HEK293 (cell line): Measurements from ENCODE around the gene CACNA1C.

Source experiments
- CTCF ChIA-PET: fragments of 350-600 bp; formaldehyde crosslinking; extraction: SDS; loops from one replicate; lab custom pipeline; 2021; ENCODE audit warnings: antibody characterized with exemption; lab: Yijun Ruan, JAX
- POLR2A ChIA-PET: fragments of 300-600 bp; formaldehyde crosslinking; extraction: SDS; loops from one replicate; lab custom pipeline; 2020; ENCODE audit warnings: antibody characterized with exemption, inconsistent platforms; lab: Yijun Ruan, JAX
- H3K27ac ChIP-seq: fragments of 200-500 bp; sonication (Bioruptor generic); 2 replicates; pipeline ENCODE4 v1.5.1; 2014; ENCODE audit warnings: low read depth, low read length, control low read depth, inconsistent platforms; ENCODE audit errors: extremely low read depth
- H3K36me3 ChIP-seq, 2 experiments: fragments of 200-500 bp in 1 of 2; sonication (Bioruptor generic) in 1 of 2; 1 replicate in 1 of 2; 2 replicates in 1 of 2; pipeline ENCODE4 v1.5.1; 2014 to 2017; ENCODE audit warnings: inconsistent platforms in 2 of 2, low read length in 2 of 2; ENCODE audit not compliant: control insufficient read depth in 2 of 2, insufficient read depth in 1 of 2
- H3K4me1 ChIP-seq: fragments of 200-500 bp; sonication (Bioruptor generic); 2 replicates; pipeline ENCODE4 v1.5.1; 2014; ENCODE audit warnings: mild to moderate bottlenecking, low read length, inconsistent platforms; ENCODE audit not compliant: control insufficient read depth, insufficient read depth
- H3K4me3 ChIP-seq: 2 replicates; pipeline ENCODE4 v1.5.1; 2011; ENCODE audit warnings: low read depth, mild to moderate bottlenecking, control low read depth, low read length, moderate library complexity
- H3K9me3 ChIP-seq: fragments of 200-500 bp; sonication (Bioruptor generic); 2 replicates; pipeline ENCODE4 v1.5.1; 2014; ENCODE audit warnings: low read depth, low read length, inconsistent platforms; ENCODE audit not compliant: control insufficient read depth, insufficient read depth
- FEZF1 ChIP-seq: fragments of 450-650 bp; formaldehyde crosslinking; IDR thresholded peaks from 2 replicates; pipeline ENCODE4 v1.5.1; 2016; ENCODE audit warnings: missing biosample characterization, missing genetic modification characterization
- PRDM1 ChIP-seq: fragments of 450-650 bp; formaldehyde crosslinking; IDR thresholded peaks from 2 replicates; pipeline ENCODE4; 2016; ENCODE audit warnings: missing biosample characterization, missing genetic modification characterization
- ZBTB21 ChIP-seq: fragments of 450-650 bp; formaldehyde crosslinking; IDR thresholded peaks from 2 replicates; pipeline ENCODE4 v1.5.1; 2017; ENCODE audit warnings: missing biosample characterization, missing genetic modification characterization
- ZBTB7A ChIP-seq: fragments of 450-650 bp; formaldehyde crosslinking; IDR thresholded peaks from 2 replicates; pipeline ENCODE4 v1.5.1; 2016; ENCODE audit warnings: low read depth, missing biosample characterization, missing genetic modification characterization
- ZIC2 ChIP-seq: fragments of 450-650 bp; formaldehyde crosslinking; IDR thresholded peaks from 2 replicates; pipeline ENCODE4 v1.5.1; 2016; ENCODE audit warnings: missing biosample characterization, missing genetic modification characterization
- ZNF169 ChIP-seq: fragments of 450-650 bp; formaldehyde crosslinking; IDR thresholded peaks from 2 replicates; pipeline ENCODE4 v1.5.1; 2016; ENCODE audit warnings: missing biosample characterization, missing genetic modification characterization
- ZNF266 ChIP-seq: fragments of 450-650 bp; formaldehyde crosslinking; IDR thresholded peaks from 2 replicates; pipeline ENCODE4 v1.5.1; 2016; ENCODE audit warnings: missing biosample characterization, missing genetic modification characterization, low read depth
- ZNF324 ChIP-seq: fragments of 450-650 bp; formaldehyde crosslinking; IDR thresholded peaks from 2 replicates; pipeline ENCODE4 v1.5.1; 2016; ENCODE audit warnings: missing biosample characterization, missing genetic modification characterization
- ZNF426 ChIP-seq: fragments of 450-650 bp; formaldehyde crosslinking; IDR thresholded peaks from 2 replicates; pipeline ENCODE4 v1.5.1; 2017; ENCODE audit warnings: missing biosample characterization, missing genetic modification characterization, mild to moderate bottlenecking, inconsistent platforms, moderate library complexity
- ZNF473 ChIP-seq: fragments of 450-650 bp; formaldehyde crosslinking; IDR thresholded peaks from 2 replicates; pipeline ENCODE4 v1.5.1; 2017; ENCODE audit warnings: missing biosample characterization, missing genetic modification characterization
- ZNF501 ChIP-seq: fragments of 450-650 bp; formaldehyde crosslinking; IDR thresholded peaks from 2 replicates; pipeline ENCODE4 v1.5.1; 2016; ENCODE audit warnings: missing biosample characterization, missing genetic modification characterization
- ZNF560 ChIP-seq: fragments of 450-650 bp; formaldehyde crosslinking; IDR thresholded peaks from 2 replicates; pipeline ENCODE4 v1.5.1; 2017; ENCODE audit warnings: missing biosample characterization, missing genetic modification characterization, borderline replicate concordance
- ZNF621 ChIP-seq: fragments of 450-650 bp; formaldehyde crosslinking; IDR thresholded peaks from 2 replicates; pipeline ENCODE4 v1.5.1; 2017; ENCODE audit warnings: missing biosample characterization, missing genetic modification characterization
- ZNF660 ChIP-seq: fragments of 450-650 bp; IDR thresholded peaks from 2 replicates; pipeline ENCODE4 v1.5.1; 2018; ENCODE audit warnings: missing biosample characterization, mild to moderate bottlenecking, missing genetic modification characterization
- ZNF791 ChIP-seq: fragments of 450-650 bp; formaldehyde crosslinking; IDR thresholded peaks from 2 replicates; pipeline ENCODE4 v1.5.1; 2016; ENCODE audit warnings: missing biosample characterization, missing genetic modification characterization
- ZNF830 ChIP-seq: fragments of 450-650 bp; IDR thresholded peaks from 2 replicates; pipeline ENCODE4 v1.5.0; 2018; ENCODE audit warnings: missing biosample characterization, missing genetic modification characterization, low read depth, mild to moderate bottlenecking, moderate library complexity
- TF ChIP-seq, protein P1 (sequence below): fragments of 450-650 bp; formaldehyde crosslinking; IDR thresholded peaks from 2 replicates; pipeline ENCODE4 v1.5.0; 2017; ENCODE audit warnings: missing biosample characterization, missing genetic modification characterization, borderline replicate concordance
- TF ChIP-seq, protein P2 (sequence below): fragments of 450-650 bp; formaldehyde crosslinking; IDR thresholded peaks from 2 replicates; pipeline ENCODE4 v1.5.1; 2016; ENCODE audit warnings: missing biosample characterization, missing genetic modification characterization
- TF ChIP-seq, protein P3 (sequence below): fragments of 450-650 bp; formaldehyde crosslinking; IDR thresholded peaks from 2 replicates; pipeline ENCODE4 v1.5.1; 2016; ENCODE audit warnings: missing biosample characterization, missing genetic modification characterization
- TF ChIP-seq, protein P4 (sequence below): fragments of 450-650 bp; formaldehyde crosslinking; IDR thresholded peaks from 2 replicates; pipeline ENCODE4 v1.5.1; 2016; ENCODE audit warnings: missing biosample characterization, missing genetic modification characterization
- TF ChIP-seq, protein P5 (sequence below): fragments of 450-650 bp; formaldehyde crosslinking; IDR thresholded peaks from 2 replicates; pipeline ENCODE4 v1.5.1; 2016; ENCODE audit warnings: missing biosample characterization, missing genetic modification characterization
- TF ChIP-seq, protein P6 (sequence below): fragments of 450-650 bp; formaldehyde crosslinking; IDR thresholded peaks from 2 replicates; pipeline ENCODE4 v1.5.1; 2017; ENCODE audit warnings: missing biosample characterization, missing genetic modification characterization

Gene CACNA1C

DNA sequence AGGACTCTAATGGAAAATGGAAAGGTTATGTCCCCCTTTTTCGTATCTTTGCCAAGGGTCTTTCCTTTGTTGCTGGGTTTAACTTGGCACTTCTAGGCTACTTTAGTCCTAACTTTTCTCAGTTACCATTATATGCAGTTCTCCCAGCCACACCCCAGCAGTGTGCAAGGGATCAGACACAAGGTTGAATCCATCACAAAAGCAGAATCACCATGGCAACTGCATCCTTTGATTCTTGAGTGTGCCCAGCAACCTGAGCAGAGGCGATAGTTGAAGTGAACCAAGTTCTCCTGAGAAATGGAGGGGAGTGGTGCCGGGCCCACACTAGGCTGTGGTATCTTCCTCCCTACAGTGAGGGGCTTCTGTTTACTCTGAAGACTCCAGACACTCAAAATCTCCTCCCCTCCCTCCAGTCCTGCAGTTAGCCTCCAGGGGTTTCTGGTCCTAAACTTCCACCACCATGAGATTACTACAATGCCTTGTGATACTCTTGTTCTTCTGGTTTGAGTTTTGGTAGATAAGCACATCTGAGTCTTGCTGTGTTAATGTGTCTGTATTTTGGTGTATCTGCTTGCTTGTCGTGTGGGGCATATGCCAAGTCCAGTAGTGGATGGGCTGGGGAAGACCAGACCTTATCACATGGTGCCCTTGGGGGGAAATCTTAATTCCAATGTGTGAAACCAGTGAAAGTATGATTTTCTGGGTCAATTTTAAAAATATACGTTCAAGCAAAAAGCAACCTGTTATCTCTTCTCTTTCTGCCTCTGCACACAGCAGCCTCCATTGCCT is 183.9 kb downstream of the CACNA1C start:
- Histone ChIP-seq H3K9me3 (no peaks in the 10 kb centered on the region), H3K36me3 (no peaks in the 10 kb centered on the region), H3K27ac (no peak overlapping the region), H3K4me3 (no peak overlapping the region), H3K4me1 (no peaks in the 10 kb centered on the region)
- ChIA-PET POLR2A (no interaction called here), CTCF (interaction anchor here (0.7 kb wide), 1 partner anchor 34 kb away, joined by 3 read pairs; no protein-coding TSS in a partner anchor)
- TF ChIP-seq ZNF473 (tag by site-specific recombination), result no peak
- no peak for TF ChIP-seq ZNF791 (tag by site-specific recombination)
- TF ChIP-seq ZNF830, result no peak
- no peak for TF ChIP-seq ZNF169 (tag by site-specific recombination)
- TF ChIP-seq ZNF660 (tag by site-specific recombination), result no peak
- no peak for TF ChIP-seq ZBTB21 (tag by site-specific recombination)
- no peak for TF ChIP-seq ZNF266
- TF ChIP-seq, protein P1, sequence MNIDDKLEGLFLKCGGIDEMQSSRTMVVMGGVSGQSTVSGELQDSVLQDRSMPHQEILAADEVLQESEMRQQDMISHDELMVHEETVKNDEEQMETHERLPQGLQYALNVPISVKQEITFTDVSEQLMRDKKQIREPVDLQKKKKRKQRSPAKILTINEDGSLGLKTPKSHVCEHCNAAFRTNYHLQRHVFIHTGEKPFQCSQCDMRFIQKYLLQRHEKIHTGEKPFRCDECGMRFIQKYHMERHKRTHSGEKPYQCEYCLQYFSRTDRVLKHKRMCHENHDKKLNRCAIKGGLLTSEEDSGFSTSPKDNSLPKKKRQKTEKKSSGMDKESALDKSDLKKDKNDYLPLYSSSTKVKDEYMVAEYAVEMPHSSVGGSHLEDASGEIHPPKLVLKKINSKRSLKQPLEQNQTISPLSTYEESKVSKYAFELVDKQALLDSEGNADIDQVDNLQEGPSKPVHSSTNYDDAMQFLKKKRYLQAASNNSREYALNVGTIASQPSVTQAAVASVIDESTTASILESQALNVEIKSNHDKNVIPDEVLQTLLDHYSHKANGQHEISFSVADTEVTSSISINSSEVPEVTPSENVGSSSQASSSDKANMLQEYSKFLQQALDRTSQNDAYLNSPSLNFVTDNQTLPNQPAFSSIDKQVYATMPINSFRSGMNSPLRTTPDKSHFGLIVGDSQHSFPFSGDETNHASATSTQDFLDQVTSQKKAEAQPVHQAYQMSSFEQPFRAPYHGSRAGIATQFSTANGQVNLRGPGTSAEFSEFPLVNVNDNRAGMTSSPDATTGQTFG (tag by site-specific recombination), result no peak
- TF ChIP-seq, protein P2, sequence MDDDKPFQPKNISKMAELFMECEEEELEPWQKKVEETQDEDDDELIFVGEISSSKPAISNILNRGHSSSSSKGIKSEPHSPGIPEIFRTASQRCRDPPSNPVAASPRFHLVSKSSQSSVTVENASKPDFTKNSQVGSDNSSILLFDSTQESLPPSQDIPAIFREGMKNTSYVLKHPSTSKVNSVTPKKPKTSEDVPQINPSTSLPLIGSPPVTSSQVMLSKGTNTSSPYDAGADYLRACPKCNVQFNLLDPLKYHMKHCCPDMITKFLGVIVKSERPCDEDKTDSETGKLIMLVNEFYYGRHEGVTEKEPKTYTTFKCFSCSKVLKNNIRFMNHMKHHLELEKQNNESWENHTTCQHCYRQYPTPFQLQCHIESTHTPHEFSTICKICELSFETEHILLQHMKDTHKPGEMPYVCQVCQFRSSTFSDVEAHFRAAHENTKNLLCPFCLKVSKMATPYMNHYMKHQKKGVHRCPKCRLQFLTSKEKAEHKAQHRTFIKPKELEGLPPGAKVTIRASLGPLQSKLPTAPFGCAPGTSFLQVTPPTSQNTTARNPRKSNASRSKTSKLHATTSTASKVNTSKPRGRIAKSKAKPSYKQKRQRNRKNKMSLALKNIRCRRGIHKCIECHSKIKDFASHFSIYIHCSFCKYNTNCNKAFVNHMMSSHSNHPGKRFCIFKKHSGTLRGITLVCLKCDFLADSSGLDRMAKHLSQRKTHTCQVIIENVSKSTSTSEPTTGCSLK (tag by site-specific recombination), result no peak
- no peak for TF ChIP-seq ZBTB7A (tag by site-specific recombination)

DNA sequence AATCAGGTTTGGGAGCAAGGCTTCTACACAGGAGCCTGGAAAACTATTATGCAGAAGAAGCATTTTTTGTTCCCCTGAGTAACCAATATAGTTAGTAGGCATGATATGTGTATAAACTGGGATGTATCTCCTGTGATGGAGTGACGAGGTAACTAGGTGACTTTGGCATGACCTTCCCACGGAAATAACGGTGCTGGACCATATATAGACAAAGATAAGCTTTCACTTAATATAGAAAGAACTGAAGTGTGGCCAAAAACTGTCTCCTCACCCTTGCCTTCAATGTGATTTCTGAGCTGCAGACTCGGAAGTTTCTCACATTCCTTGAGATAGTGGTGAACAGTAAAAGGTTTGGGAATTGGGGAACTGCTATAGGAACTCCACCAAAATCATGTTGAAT is 185.3 kb downstream of the CACNA1C start:
- Histone ChIP-seq H3K36me3 (no peaks in the 10 kb centered on the region), H3K4me3 (no peak overlapping the region), H3K27ac (no peak overlapping the region), H3K9me3 (no peaks in the 10 kb centered on the region), H3K4me1 (no peaks in the 10 kb centered on the region)
- POLR2A ChIA-PET, result no interaction called here
- CTCF ChIA-PET, result no interaction called here
- TF ChIP-seq, protein P3, sequence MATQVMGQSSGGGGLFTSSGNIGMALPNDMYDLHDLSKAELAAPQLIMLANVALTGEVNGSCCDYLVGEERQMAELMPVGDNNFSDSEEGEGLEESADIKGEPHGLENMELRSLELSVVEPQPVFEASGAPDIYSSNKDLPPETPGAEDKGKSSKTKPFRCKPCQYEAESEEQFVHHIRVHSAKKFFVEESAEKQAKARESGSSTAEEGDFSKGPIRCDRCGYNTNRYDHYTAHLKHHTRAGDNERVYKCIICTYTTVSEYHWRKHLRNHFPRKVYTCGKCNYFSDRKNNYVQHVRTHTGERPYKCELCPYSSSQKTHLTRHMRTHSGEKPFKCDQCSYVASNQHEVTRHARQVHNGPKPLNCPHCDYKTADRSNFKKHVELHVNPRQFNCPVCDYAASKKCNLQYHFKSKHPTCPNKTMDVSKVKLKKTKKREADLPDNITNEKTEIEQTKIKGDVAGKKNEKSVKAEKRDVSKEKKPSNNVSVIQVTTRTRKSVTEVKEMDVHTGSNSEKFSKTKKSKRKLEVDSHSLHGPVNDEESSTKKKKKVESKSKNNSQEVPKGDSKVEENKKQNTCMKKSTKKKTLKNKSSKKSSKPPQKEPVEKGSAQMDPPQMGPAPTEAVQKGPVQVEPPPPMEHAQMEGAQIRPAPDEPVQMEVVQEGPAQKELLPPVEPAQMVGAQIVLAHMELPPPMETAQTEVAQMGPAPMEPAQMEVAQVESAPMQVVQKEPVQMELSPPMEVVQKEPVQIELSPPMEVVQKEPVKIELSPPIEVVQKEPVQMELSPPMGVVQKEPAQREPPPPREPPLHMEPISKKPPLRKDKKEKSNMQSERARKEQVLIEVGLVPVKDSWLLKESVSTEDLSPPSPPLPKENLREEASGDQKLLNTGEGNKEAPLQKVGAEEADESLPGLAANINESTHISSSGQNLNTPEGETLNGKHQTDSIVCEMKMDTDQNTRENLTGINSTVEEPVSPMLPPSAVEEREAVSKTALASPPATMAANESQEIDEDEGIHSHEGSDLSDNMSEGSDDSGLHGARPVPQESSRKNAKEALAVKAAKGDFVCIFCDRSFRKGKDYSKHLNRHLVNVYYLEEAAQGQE, result no peak
- TF ChIP-seq, protein P4, sequence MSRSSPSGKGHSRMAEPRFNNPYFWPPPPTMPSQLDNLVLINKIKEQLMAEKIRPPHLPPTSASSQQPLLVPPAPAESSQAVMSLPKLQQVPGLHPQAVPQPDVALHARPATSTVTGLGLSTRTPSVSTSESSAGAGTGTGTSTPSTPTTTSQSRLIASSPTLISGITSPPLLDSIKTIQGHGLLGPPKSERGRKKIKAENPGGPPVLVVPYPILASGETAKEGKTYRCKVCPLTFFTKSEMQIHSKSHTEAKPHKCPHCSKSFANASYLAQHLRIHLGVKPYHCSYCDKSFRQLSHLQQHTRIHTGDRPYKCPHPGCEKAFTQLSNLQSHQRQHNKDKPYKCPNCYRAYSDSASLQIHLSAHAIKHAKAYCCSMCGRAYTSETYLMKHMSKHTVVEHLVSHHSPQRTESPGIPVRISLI (tag by site-specific recombination), result no peak
- TF ChIP-seq ZNF324 (tag by site-specific recombination) (no peak), ZNF426 (tag by site-specific recombination) (no peak), ZNF621 (no peak), FEZF1 (tag by site-specific recombination) (no peak), ZNF560 (tag by site-specific recombination) (no peak), ZNF501 (tag by site-specific recombination) (no peak), ZIC2 (tag by site-specific recombination) (no peak), PRDM1 (no peak)
- TF ChIP-seq, protein P5, sequence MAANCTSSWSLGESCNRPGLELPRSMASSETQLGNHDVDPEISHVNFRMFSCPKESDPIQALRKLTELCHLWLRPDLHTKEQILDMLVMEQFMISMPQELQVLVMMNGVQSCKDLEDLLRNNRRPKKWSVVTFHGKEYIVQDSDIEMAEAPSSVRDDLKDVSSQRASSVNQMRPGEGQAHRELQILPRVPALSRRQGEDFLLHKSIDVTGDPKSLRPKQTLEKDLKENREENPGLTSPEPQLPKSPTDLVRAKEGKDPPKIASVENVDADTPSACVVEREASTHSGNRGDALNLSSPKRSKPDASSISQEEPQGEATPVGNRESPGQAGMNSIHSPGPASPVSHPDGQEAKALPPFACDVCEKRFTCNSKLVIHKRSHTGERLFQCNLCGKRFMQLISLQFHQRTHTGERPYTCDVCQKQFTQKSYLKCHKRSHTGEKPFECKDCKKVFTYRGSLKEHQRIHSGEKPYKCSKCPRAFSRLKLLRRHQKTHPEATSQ (tag by site-specific recombination), result no peak
- TF ChIP-seq, protein P6, sequence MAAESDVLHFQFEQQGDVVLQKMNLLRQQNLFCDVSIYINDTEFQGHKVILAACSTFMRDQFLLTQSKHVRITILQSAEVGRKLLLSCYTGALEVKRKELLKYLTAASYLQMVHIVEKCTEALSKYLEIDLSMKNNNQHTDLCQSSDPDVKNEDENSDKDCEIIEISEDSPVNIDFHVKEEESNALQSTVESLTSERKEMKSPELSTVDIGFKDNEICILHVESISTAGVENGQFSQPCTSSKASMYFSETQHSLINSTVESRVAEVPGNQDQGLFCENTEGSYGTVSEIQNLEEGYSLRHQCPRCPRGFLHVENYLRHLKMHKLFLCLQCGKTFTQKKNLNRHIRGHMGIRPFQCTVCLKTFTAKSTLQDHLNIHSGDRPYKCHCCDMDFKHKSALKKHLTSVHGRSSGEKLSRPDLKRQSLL, result no peak
